Measurements from ENCODE around the gene PTGFRN. TPM values are rescaled to one million over a fixed set of nuclear protein-coding genes. Genes with fewer than 3 reads are reported as not detected.

The PTGFRN gene
- total and polyA plus RNA-seq, 4 donors: 5.4 to 12.6 (median 7.2) TPM

GRCh38 chr1:116869611-116870010 lies 40.1 kb upstream of the PTGFRN start:
- Histone ChIP-seq H3K27ac (ENCODE audit: low read depth in 1 of 2, low read length in 2 of 2) (no peak overlapping the region), H3K36me3 (ENCODE audit: control insufficient read depth in 4 of 4, insufficient read depth in 3 of 4, low read depth in 1 of 4, low read length in 3 of 4) (no peaks in the 10 kb centered on the region), H3K9ac (ENCODE audit: low read depth in 1 of 2, low read length in 2 of 2) (no peak overlapping the region), H3K27me3 (ENCODE audit: control insufficient read depth in 4 of 4, insufficient read depth in 4 of 4, low read length in 3 of 4) (no peaks in the 10 kb centered on the region), H3K9me3 (ENCODE audit: control insufficient read depth in 4 of 4, low read length in 3 of 4) (peaks cover 0 to 4% (median 0%) of the 10 kb centered on the region in 4 donors), H3K4me1 (ENCODE audit: control insufficient read depth in 4 of 4, insufficient read depth in 4 of 4, low read length in 3 of 4) (no peaks in the 10 kb centered on the region), H3K4me3 (ENCODE audit: low read depth in 1 of 3, low read length in 3 of 3) (no peak overlapping the region)
- no peak for DNase-seq (ENCODE audit: low spot score)
- TF ChIP-seq HNF4G (IDR thresholded peaks at IDR 0.05): no peak
- TF ChIP-seq EGR1 (IDR thresholded peaks at IDR 0.05; ENCODE audit: low read depth in 2 of 2): no peak
- TF ChIP-seq JUND (IDR thresholded peaks at IDR 0.05): no peak
- no peak for TF ChIP-seq GABPA (IDR thresholded peaks at IDR 0.05 in 1 of 2, conservative IDR thresholded peaks at IDR 0.05 in 1 of 2)
- TF ChIP-seq NR2F2 (IDR thresholded peaks at IDR 0.05): no peak
- TF ChIP-seq REST (IDR thresholded peaks at IDR 0.05): no peak
- TF ChIP-seq ZBTB33 (IDR thresholded peaks at IDR 0.05): no peak
- TF ChIP-seq FOXA2 (IDR thresholded peaks at IDR 0.05): no peak
- TF ChIP-seq SP1 (IDR thresholded peaks at IDR 0.05): no peak
- no peak for TF ChIP-seq CTCF (IDR thresholded peaks at IDR 0.05; ENCODE audit: low read depth, low read length, missing input control)
- no peak for TF ChIP-seq ATF3 (IDR thresholded peaks at IDR 0.05)
- TF ChIP-seq MAX (IDR thresholded peaks at IDR 0.05): no peak
- no peak for TF ChIP-seq RXRA (IDR thresholded peaks at IDR 0.05)
- no peak for TF ChIP-seq TAF1 (conservative IDR thresholded peaks at IDR 0.05)
- TF ChIP-seq RAD21 (IDR thresholded peaks at IDR 0.05): no peak
- TF ChIP-seq HNF4A (conservative IDR thresholded peaks at IDR 0.05): no peak
- no peak for TF ChIP-seq YY1 (IDR thresholded peaks at IDR 0.05)
- TF ChIP-seq FOXA1 (IDR thresholded peaks at IDR 0.05): no peak
- WGBS: 96% methylated on average over 4 of the region's 4 CpGs
